Osteocyte (in vitro differentiated cells): ENCODE results near the gene BSCL2. TPM values are rescaled to one million over a fixed set of nuclear protein-coding genes. Genes with fewer than 3 reads are reported as not detected.

Experiments used
- total RNA-seq: library from RNA; stranded (reverse); gene quantifications from 2 replicates; pipeline ENCODE4 v1.2.1, GENCODE V29; 2021

BSCL2 gene
- total RNA-seq, 1 donor from 2014 or later, result 54.1 TPM

Other genes starting within 250 kb of the BSCL2 start
- 462 and 503 TPM in 2 replicates for gene AHNAK, start 160.6 kb downstream of the BSCL2 start, total RNA-seq
- 1,404 TPM in 2 replicates for gene EEF1G, start 133.5 kb downstream of the BSCL2 start, total RNA-seq
- gene TUT1, start 115.9 kb downstream of the BSCL2 start, total RNA-seq, result 12.7 and 15.6 TPM in 2 replicates
- gene MTA2, start 105.6 kb downstream of the BSCL2 start, total RNA-seq, result 91.6 and 107 TPM in 2 replicates
- 78.8 and 80.9 TPM in 2 replicates for gene EML3, start 94.6 kb downstream of the BSCL2 start, total RNA-seq
- 3.3 and 4.4 TPM in 2 replicates for gene ROM1, start 94.2 kb downstream of the BSCL2 start, total RNA-seq
- gene B3GAT3, start 85.4 kb downstream of the BSCL2 start, total RNA-seq, result 35.8 and 41.4 TPM in 2 replicates
- 366 and 389 TPM in 2 replicates for gene GANAB, start 60.8 kb downstream of the BSCL2 start, total RNA-seq
- gene INTS5, start 54.1 kb downstream of the BSCL2 start, total RNA-seq, result 20.5 and 24.0 TPM in 2 replicates
- gene C11orf98, start 42.2 kb downstream of the BSCL2 start, total RNA-seq, result 53.6 and 56.3 TPM in 2 replicates
- 19.4 and 27.3 TPM in 2 replicates for gene CSKMT, start 42.1 kb downstream of the BSCL2 start, total RNA-seq
- 6.3 and 6.8 TPM in 2 replicates for gene UQCC3, start 35.8 kb downstream of the BSCL2 start, total RNA-seq
- gene LBHD1, start 35.2 kb downstream of the BSCL2 start, total RNA-seq, result 7.3 and 9.1 TPM in 2 replicates
- gene UBXN1, start 28.4 kb downstream of the BSCL2 start, total RNA-seq, result 132 and 161 TPM in 2 replicates
- gene LRRN4CL, start 17.9 kb downstream of the BSCL2 start, total RNA-seq, result 0.39 and 0.46 TPM in 2 replicates
- not detected in 2 replicates for gene GNG3, start 252 bp upstream of the BSCL2 start, total RNA-seq
- 52.5 and 56.1 TPM in 2 replicates for gene HNRNPUL2, start 20.0 kb upstream of the BSCL2 start, total RNA-seq
- 32.4 and 36.6 TPM in 2 replicates for gene TTC9C, start 21.1 kb upstream of the BSCL2 start, total RNA-seq
- gene ZBTB3, start 46.7 kb upstream of the BSCL2 start, total RNA-seq, result 11.2 and 12.9 TPM in 2 replicates
- 83.7 and 98.6 TPM in 2 replicates for gene POLR2G, start 54.2 kb upstream of the BSCL2 start, total RNA-seq
- 40.8 and 42.8 TPM in 2 replicates for gene TAF6L, start 64.0 kb upstream of the BSCL2 start, total RNA-seq
- 46.7 and 47.7 TPM in 2 replicates for gene TMEM179B, start 80.0 kb upstream of the BSCL2 start, total RNA-seq
- 14.5 and 15.2 TPM in 2 replicates for gene TMEM223, start 84.6 kb upstream of the BSCL2 start, total RNA-seq
- gene NXF1, start 98.0 kb upstream of the BSCL2 start, total RNA-seq, result 92.4 and 97.5 TPM in 2 replicates
- gene STX5, start 124.6 kb upstream of the BSCL2 start, total RNA-seq, result 65.3 and 71.0 TPM in 2 replicates
- not detected in 2 replicates for gene TEX54, start 125.4 kb upstream of the BSCL2 start, total RNA-seq
- gene WDR74, start 132.2 kb upstream of the BSCL2 start, total RNA-seq, result 40.5 and 42.1 TPM in 2 replicates
- gene SLC3A2, start 173.5 kb upstream of the BSCL2 start, total RNA-seq, result 326 and 362 TPM in 2 replicates
- gene CHRM1, start 213.9 kb upstream of the BSCL2 start, total RNA-seq, result 0.27 and 0.31 TPM in 2 replicates